Stimulated activated naive CD8-positive, alpha-beta T cell treated with anti-CD3 and anti-CD28 coated beads, Interleukin-15, Interleukin-2, amounts not matched to agents 100 ng/mL and 50 ng/mL, for 24 hours (primary cell): ENCODE data around the gene MYBPH.

Experiments
- H3K27ac Mint-ChIP-seq: one replicate; pipeline ENCODE4 v1.8.0; 2021; ENCODE audit warnings: mild to moderate bottlenecking, mixed read lengths
- H3K27me3 Mint-ChIP-seq: one replicate; pipeline ENCODE4 v1.8.0; 2021; ENCODE audit warnings: mixed read lengths
- H3K36me3 Mint-ChIP-seq: one replicate; pipeline ENCODE4 v1.8.0; 2021; ENCODE audit warnings: low read depth, mixed read lengths
- H3K4me1 Mint-ChIP-seq: one replicate; pipeline ENCODE4 v1.8.0; 2021; ENCODE audit warnings: low read depth, mixed read lengths
- H3K4me3 Mint-ChIP-seq: one replicate; pipeline ENCODE4 v1.8.0; 2021; ENCODE audit warnings: mild to moderate bottlenecking, mixed read lengths
- H3K9me3 Mint-ChIP-seq: one replicate; pipeline ENCODE4 v1.8.0; 2021; ENCODE audit warnings: mixed read lengths

The MYBPH gene

DNA sequence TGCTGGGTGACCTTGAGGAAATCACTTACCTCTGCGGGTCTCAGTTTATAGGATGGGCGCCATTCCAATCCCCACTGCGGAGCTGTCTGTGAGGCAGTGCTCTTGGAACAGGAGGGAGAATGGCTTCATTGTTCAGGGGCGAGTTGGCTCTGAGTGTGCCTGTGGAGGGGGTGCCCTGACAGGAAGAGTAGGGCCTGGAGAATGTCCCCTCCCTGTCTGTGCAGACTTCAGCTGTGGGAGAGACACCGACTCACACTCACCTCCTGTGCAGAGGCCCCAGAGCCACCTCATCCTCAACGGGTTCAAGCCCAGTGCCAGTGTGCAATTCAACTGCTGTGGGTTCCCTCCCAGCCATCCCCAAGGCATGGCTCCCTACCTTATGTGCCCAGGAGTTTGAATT, 31.0 kb downstream of the MYBPH start:
- no peaks in the 10 kb centered on the region for H3K9me3 Mint-ChIP-seq
- H3K36me3 Mint-ChIP-seq = no peaks in the 10 kb centered on the region
- H3K4me1 Mint-ChIP-seq = no peaks in the 10 kb centered on the region
- no peaks in the 10 kb centered on the region for H3K27me3 Mint-ChIP-seq
- H3K4me3 Mint-ChIP-seq = no peak overlapping the region
- no peak overlapping the region for H3K27ac Mint-ChIP-seq

DNA sequence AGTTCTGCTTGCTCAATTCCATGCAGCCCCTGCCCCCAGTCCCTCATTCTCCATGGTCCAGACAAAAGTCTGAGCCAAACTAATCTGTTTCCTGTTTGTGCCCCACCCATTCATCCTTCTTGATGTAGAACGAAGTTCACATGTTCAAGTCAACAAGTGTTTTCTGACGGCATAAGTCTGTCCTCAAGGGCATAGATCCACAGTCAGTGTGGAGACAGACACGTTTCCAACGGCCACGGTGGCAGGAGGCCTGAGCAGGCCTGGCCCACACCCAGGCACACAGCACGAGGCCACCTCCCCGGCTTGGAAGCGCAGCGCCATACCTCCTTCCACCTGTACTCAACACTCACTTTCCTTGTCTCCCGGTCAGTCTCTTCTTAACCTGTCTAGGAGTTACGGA, 32.0 kb downstream of the MYBPH start:
- Mint-ChIP-seq H3K36me3 (no peaks in the 10 kb centered on the region), H3K4me3 (no peak overlapping the region), H3K27ac (no peak overlapping the region), H3K4me1 (no peaks in the 10 kb centered on the region), H3K27me3 (no peaks in the 10 kb centered on the region), H3K9me3 (no peaks in the 10 kb centered on the region)

DNA sequence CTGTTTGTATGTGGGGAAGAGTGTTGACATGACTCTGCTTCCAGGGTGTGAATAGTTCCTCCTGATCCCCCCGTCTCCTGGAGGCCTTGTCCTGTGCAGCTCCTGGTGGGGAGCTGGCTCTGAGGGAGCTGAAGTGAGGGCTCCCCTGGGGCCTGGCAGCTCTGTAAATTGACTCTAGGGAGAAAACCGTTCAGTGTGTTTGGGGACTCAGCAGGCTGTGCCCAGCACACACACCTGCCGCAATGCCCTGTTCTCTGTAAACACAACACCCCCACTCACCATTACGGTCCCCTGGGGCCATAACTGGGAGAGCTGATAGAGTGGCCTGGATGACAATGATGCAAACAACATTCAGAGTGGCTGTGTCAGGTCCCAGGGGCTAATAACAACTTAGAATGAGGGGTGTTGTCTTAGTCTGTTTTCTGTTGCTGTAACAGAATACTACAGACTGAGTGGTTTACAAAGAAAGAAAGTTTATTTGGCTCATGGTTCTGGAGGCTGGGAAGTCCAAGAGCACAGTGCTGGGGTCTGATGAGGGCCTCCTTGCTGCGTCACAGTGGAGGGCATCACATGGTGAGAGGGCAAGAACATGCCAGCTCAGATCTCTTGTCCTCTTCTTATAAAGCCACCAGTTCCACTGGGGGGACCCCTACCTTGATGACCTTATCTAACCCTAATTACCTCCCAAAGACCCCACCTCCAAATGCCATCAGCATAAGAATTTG, 32.8 kb downstream of the MYBPH start:
- H3K4me3 Mint-ChIP-seq = no peak overlapping the region
- no peaks in the 10 kb centered on the region for H3K27me3 Mint-ChIP-seq
- no peaks in the 10 kb centered on the region for H3K4me1 Mint-ChIP-seq
- no peaks in the 10 kb centered on the region for H3K9me3 Mint-ChIP-seq
- H3K36me3 Mint-ChIP-seq = no peaks in the 10 kb centered on the region
- no peak overlapping the region for H3K27ac Mint-ChIP-seq

DNA sequence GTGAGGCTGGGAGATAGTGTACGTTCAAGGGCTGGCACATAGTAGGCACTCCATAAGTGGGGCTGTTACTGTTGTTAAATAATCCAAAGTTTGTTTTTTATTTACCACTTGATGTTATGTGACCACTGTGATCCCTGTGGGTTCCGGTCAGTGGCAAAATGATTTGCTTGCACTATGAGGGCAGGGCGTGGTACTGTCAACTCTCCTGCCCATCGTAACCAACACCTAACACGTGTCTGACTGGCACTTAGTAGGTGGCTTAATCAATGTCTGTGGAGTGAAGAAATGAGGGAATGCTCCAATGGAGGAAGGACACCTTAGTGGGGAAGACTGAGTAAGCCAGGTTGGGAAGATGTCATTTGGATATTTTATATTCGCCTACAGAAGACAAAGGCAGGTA, 33.5 kb downstream of the MYBPH start:
- no peak overlapping the region for H3K27ac Mint-ChIP-seq

DNA sequence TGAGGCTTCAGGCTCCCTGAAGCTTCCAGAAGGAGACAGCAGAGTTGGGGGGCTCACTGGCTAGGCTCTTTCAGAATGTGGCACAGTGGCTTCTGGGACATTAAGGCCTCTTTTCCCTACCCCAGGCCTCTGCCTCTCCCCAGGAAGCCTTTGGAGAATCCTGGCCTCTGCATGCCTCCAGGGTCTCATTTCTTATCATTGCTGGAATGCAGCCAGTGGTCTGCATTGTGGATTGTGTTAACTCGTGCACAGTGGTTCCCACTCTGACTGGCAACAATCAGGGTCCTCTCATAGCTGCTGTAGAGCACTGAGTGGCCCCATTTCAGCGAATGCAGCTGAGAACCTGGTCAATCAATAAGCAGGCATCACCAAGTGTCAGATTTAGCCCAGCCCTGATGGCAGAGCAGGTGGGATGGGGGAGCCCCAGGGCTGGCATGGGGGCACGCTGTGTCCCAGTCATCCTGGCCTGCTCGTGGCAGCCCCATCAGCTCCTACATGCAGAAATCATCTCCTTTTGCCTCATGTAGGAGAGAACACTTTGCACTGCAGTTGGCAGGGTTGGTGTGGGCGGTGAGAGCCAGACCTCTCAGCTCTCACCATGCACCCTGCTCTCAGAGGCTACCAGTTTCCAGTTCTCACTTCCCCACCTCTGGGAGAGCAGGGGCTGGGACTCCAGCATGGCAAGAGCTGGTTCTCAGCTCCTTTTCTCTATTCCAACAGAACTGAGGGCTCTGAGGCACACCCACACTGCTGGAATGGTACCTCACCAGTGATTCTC, 34.7 kb downstream of the MYBPH start:
- H3K4me1 Mint-ChIP-seq = peaks cover 2% of the 10 kb centered on the region
- no peak overlapping the region for H3K4me3 Mint-ChIP-seq
- no peaks in the 10 kb centered on the region for H3K36me3 Mint-ChIP-seq
- H3K27ac Mint-ChIP-seq = no peak overlapping the region
- H3K9me3 Mint-ChIP-seq = no peaks in the 10 kb centered on the region
- peaks cover 7% of the 10 kb centered on the region for H3K27me3 Mint-ChIP-seq

More for the DNA sequence above, 33.5 kb downstream of the MYBPH start:
- H3K36me3 Mint-ChIP-seq = no peaks in the 10 kb centered on the region
- no peak overlapping the region for H3K4me3 Mint-ChIP-seq
- no peaks in the 10 kb centered on the region for H3K9me3 Mint-ChIP-seq
- H3K27me3 Mint-ChIP-seq = peaks cover 2% of the 10 kb centered on the region
- no peaks in the 10 kb centered on the region for H3K4me1 Mint-ChIP-seq

DNA sequence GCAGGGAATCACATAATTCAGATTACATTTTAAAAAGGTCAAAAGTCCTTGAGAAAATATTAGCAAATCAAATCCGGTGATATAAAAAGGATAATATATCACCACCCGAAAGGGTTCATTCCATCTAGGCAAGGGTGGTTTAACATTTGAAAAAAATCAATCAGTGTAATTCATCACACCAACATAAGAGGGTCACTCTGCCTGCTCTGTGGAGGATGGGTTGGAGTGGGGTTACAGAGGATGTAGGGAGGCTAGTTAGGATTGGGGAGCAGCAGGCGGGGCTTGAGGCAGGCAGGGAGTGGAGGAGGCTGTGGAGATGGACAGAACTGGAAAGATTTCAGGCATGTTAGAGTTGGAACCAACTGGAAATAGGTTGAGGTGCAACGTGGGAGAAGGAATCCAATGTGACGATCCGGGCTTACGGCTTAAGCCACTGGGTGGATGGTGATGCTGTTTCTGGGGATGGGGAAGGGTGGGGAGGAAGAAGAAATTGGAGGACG, 35.6 kb downstream of the MYBPH start:
- H3K9me3 Mint-ChIP-seq = no peaks in the 10 kb centered on the region
- no peak overlapping the region for H3K27ac Mint-ChIP-seq
- H3K4me3 Mint-ChIP-seq = no peak overlapping the region
- no peaks in the 10 kb centered on the region for H3K36me3 Mint-ChIP-seq
- peaks cover 7% of the 10 kb centered on the region for H3K27me3 Mint-ChIP-seq
- H3K4me1 Mint-ChIP-seq = peaks cover 5% of the 10 kb centered on the region

DNA sequence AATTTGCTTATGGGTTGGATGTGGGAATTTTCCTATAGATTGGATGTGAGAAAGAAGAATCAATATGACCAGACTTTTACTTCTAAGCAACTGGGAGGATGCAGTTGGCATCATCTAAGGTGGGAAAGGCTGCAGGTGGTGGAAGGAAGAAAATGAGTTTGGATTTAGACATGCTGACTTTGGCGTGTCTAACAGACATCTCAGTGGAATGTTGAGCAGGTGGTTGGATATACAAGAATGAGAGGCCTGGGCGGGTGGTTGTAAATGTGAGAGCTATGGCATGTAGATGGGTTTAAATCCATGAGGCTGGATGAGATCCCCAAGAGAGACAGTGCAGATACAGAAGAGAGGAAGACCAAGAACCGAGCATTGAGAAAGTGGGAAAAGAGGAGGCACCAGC, 37.6 kb downstream of the MYBPH start:
- Mint-ChIP-seq H3K27ac (no peak overlapping the region), H3K9me3 (no peaks in the 10 kb centered on the region), H3K4me3 (no peak overlapping the region)

DNA sequence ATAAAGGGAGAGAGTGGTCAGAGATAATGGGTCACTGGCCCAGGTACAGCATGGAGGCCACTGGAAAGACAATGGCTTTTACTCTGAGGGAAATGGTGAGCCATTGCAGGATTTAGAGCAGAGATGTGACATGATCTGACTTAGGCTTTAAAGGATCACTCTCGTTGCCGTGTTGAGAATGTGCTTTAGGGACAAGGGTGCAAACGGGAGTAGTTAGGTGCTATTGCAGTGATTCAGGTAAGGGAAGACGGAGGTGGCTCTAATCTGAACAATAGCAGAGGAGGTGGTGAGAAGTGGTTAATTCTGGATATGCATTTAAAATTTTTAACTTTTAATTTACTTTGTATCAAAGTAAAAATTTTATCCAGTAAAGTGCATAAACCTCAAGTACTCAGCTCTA, 38.3 kb downstream of the MYBPH start:
- H3K4me1 Mint-ChIP-seq = peaks cover 5% of the 10 kb centered on the region
- H3K27me3 Mint-ChIP-seq = peaks cover 7% of the 10 kb centered on the region
- H3K4me3 Mint-ChIP-seq = no peak overlapping the region

More for the DNA sequence above, 37.6 kb downstream of the MYBPH start:
- Mint-ChIP-seq H3K4me1 (peaks cover 5% of the 10 kb centered on the region), H3K36me3 (no peaks in the 10 kb centered on the region), H3K27me3 (peaks cover 7% of the 10 kb centered on the region)

DNA sequence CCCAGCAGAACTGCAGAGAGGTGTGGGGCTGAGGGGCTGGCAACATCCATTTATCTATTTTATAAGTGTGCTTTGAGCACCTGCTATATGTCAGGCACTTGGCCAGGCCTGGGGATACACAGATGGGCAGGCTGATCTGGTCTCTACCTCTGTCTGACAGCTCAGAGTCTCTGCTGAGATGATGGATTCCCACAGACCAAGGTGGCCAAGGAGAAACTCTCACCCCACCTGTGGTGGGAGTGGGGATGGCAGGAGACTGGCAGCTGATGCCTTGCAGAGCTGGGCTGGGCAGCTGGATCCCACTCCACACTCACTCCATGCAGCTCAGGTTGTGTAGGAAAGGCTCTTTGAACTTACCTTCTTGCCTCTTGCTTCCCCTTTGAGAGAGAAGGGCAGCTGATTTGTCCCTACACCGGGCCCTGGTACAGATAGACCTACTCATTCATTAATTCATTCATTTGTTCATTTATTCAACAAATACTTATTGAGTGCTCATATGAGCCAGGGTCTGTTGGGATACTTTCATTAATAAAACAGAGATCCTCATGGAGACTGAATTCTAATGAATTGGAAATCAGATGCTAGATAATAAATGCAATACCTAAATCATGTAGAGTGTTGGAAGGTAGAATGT, 39.1 kb downstream of the MYBPH start:
- Mint-ChIP-seq H3K9me3 (no peaks in the 10 kb centered on the region), H3K27me3 (peaks cover 7% of the 10 kb centered on the region), H3K36me3 (no peaks in the 10 kb centered on the region), H3K4me1 (peaks cover 5% of the 10 kb centered on the region), H3K4me3 (no peak overlapping the region), H3K27ac (no peak overlapping the region)

More for the DNA sequence above, 38.3 kb downstream of the MYBPH start:
- no peaks in the 10 kb centered on the region for H3K9me3 Mint-ChIP-seq
- H3K27ac Mint-ChIP-seq = no peak overlapping the region
- H3K36me3 Mint-ChIP-seq = no peaks in the 10 kb centered on the region

DNA sequence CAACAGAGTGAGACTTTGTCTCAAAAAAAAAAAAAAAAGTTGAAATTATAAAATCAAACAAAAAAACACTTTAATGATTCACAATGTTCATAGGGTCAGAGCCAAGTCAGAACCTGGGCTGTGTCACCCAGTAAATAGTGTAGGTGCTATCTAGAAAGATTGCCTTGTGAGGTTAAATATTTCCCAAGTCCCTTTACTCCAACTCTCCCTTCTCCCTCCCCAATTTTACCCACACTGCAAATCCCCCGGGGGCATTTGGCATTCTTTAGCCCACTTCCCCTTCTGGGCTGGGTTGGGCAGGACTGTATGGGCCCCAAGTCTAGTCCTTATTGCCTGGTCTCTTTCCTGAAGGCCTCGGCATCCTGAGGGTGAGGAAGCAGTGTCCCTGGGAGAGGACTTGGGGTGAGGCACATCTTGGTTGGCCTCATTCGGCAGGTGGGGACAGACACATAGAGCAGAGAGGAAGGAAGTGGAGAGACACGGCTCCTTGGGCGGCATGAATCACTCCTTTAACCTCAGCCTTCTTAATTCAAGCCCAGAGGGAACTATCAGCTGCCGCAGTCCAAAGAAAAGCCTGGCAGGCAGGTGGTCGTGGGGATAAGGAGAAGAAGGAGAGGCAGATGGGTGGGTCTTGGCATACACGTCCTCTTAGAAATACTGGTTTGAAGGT, 39.9 kb downstream of the MYBPH start:
- Mint-ChIP-seq H3K27ac (no peak overlapping the region), H3K4me1 (peaks cover 5% of the 10 kb centered on the region)

DNA sequence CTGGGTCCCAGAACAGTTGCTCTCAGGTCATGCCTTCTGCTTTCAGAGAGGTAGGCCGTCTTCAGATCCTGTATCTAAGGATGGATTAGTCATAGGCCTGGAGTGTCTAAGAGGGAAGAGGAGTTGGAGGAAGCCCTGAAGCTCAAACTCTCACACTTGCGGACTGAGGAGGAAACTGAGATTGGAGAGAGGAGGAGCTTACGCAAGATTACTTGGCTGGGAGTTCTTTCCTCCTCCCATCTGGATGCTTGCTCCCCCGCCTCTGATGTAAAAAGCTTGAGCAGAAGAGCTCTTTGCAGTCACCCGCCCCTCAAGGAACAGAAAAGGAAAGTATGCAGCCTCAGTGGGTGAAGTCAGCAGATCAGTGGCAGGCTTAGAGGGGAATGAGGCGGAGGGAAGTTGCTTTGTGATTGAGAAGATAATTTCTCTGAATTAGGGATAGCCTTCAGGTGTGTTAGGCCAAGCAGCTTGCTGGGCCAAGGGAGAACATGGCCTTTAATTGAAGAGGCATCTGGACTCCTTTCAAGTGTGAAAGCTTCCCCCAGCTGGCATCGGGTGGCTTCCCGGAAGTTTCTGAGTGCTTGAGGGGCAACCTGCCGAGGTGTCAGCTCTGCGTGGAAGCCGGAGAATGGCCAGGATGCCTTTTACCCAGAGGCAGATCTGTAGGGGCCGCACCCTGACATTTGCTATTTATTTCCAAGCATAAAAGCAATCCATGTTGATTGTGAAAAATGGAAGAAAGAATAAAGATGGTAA, 41.5 kb downstream of the MYBPH start:
- no peaks in the 10 kb centered on the region for H3K36me3 Mint-ChIP-seq
- H3K4me1 Mint-ChIP-seq = peaks cover 5% of the 10 kb centered on the region
- H3K27ac Mint-ChIP-seq = no peak overlapping the region
- peaks cover 10% of the 10 kb centered on the region for H3K27me3 Mint-ChIP-seq
- no peak overlapping the region for H3K4me3 Mint-ChIP-seq
- H3K9me3 Mint-ChIP-seq = no peaks in the 10 kb centered on the region

More for the DNA sequence above, 39.9 kb downstream of the MYBPH start:
- Mint-ChIP-seq H3K9me3 (no peaks in the 10 kb centered on the region), H3K4me3 (no peak overlapping the region), H3K27me3 (peaks cover 7% of the 10 kb centered on the region), H3K36me3 (no peaks in the 10 kb centered on the region)

DNA sequence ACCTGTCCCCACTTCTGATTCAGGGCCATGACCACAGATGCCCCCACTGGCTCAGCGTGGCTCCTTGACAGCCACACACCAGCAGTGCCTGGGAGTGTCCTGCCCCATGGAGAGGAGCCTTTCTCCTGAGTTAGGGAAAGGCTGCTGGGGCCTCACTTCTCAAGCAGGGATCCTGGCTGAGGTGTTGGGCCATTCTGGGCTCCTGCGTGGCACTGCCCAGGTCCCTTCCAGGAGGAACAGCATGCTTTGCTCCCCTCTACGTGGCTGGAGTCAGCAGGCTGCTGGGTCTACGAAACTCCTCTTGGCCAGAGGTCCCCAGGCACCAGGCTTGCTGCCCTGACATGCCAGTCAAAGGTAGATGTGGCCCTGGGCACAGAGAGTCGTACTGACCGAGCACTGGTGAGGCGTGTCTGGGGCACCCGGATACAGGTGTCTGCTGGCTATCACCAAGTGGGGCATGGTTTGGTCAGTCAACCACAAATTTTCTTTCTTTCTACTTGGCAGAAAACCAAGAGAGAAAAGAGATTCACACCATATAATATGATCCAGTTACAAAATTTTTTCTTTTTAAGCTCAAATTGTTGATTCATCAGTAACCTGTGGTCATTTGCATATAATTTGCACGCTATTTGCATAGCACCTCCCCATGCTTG, 44.0 kb downstream of the MYBPH start:
- peaks cover 12% of the 10 kb centered on the region for H3K4me1 Mint-ChIP-seq
- H3K4me3 Mint-ChIP-seq = no peak overlapping the region
- H3K27me3 Mint-ChIP-seq = peaks cover 25% of the 10 kb centered on the region
- H3K9me3 Mint-ChIP-seq = no peaks in the 10 kb centered on the region
- H3K36me3 Mint-ChIP-seq = no peaks in the 10 kb centered on the region
- H3K27ac Mint-ChIP-seq = no peak overlapping the region

DNA sequence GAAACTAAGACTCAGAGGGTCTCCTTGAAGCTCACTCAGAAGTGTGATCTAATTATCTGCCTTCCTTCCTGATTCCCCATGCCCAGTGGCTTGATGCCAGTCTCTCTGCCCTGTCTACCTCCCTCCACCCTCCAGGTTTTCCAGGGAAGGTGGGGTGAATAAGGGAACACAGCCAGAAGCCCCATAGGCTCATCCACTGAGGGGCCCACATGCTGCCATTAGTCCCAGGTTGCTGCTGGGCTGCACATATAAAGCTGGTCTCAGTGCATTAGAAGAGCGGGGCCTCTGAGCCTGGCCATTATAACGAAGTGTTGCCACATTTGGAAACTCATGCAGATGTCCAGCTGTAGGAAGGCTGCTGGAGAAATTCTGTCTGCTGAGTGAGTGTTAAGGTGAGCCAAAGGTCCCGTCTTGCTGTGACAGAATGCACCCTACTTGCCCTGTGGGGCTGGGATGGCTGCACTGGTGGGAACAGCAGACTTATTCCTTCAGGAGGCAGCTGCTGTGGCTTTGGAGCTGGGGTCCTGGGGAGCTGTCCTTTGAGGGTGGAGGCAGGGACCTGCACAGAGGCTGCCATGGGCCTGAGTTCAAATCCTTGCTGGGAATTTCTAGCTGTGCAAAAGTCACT, 45.2 kb downstream of the MYBPH start:
- Mint-ChIP-seq H3K27me3 (peaks cover 34% of the 10 kb centered on the region), H3K4me1 (peaks cover 7% of the 10 kb centered on the region), H3K36me3 (no peaks in the 10 kb centered on the region), H3K4me3 (no peak overlapping the region), H3K27ac (no peak overlapping the region), H3K9me3 (no peaks in the 10 kb centered on the region)
